A549 (cell line): ENCODE data around the gene HAS3. TPM values are rescaled to one million over a fixed set of nuclear protein-coding genes. Genes with fewer than 3 reads are reported as not detected.

Experiments
- ATAC-seq, 2 experiments: fragments of 200-7000 bp in 1 of 2; fragments of >200 bp in 1 of 2; cut with Nextera tagmentation in 1 of 2; cut with Tn5 transposase in 1 of 2; 3 replicates each; pipeline versions ENCODE4 v1.8.0 to v1.9.1; 2018 to 2020; ENCODE audit warnings: mild to moderate bottlenecking in 1 of 2, moderate library complexity in 1 of 2
- CTCF ChIA-PET: fragments of 300-600 bp; sonication (Branson Sonifier 250); formaldehyde crosslinking; extraction: SDS; loops from one replicate; lab custom pipeline; 2021; ENCODE audit warnings: antibody characterized with exemption, inconsistent platforms; lab: Yijun Ruan, JAX
- POLR2A ChIA-PET: fragments of 350-600 bp; formaldehyde crosslinking; extraction: SDS; loops from one replicate; lab custom pipeline; 2021; ENCODE audit warnings: antibody characterized with exemption, inconsistent platforms; lab: Yijun Ruan, JAX
- DNase-seq, 2 experiments: peaks; one replicate each; pipeline versions ENCODE4 v3.0.0 to v3.0.0-alpha.2; 2011 to 2016; ENCODE audit warnings: low read depth in 1 of 2, low spot score in 1 of 2
- FAIRE-seq: peaks from 2 replicates; lab custom pipeline; 2011; peaks lifted over from hg19 to GRCh38; lab: Jason Lieb, UNC
- H3K27ac ChIP-seq, 2 experiments: fragments of >200 bp; sonication (Bioruptor Twin); formaldehyde crosslinking; 3 replicates each; pipeline ENCODE4 v1.5.1; 2016 to 2017
- H3K4me1 ChIP-seq: fragments of >200 bp; sonication (Bioruptor Twin); formaldehyde crosslinking; 3 replicates; pipeline ENCODE4 v1.6.1; 2016
- H3K4me2 ChIP-seq: fragments of >200 bp; sonication (Bioruptor Twin); formaldehyde crosslinking; 3 replicates; pipeline ENCODE4 v1.6.1; 2016
- H3K4me3 ChIP-seq: fragments of >200 bp; sonication (Bioruptor Twin); formaldehyde crosslinking; 3 replicates; pipeline ENCODE4 v1.5.1; 2016
- H3K9me3 ChIP-seq: fragments of >200 bp; sonication (Bioruptor Twin); formaldehyde crosslinking; 3 replicates; pipeline ENCODE4 v1.6.1; 2016
- CHD4 ChIP-seq: fragments of 200-600 bp; sonication (generic); IDR thresholded peaks from 2 replicates; pipeline ENCODE4 v1.6.1; 2016; ENCODE audit warnings: antibody characterized with exemption, mild to moderate bottlenecking, borderline replicate concordance
- EHMT2 ChIP-seq: fragments of 200-600 bp; sonication (generic); IDR thresholded peaks from 2 replicates; pipeline ENCODE4 v1.6.1; 2016; ENCODE audit warnings: antibody characterized with exemption, low read depth, mild to moderate bottlenecking, moderate library complexity
- EP300 ChIP-seq, 2 experiments: fragments of >200 bp; sonication (Bioruptor Twin); formaldehyde crosslinking; IDR thresholded peaks; 2 replicates in 1 of 2; 3 replicates in 1 of 2; pipeline ENCODE4 v1.6.1; 2016 to 2017
- KDM5A ChIP-seq: fragments of 200-600 bp; sonication (generic); IDR thresholded peaks from 2 replicates; pipeline ENCODE4 v1.6.1; 2016; ENCODE audit warnings: antibody characterized with exemption, mild to moderate bottlenecking
- MYC ChIP-seq: IDR thresholded peaks from 2 replicates; pipeline ENCODE4 v1.6.1; 2012; ENCODE audit warnings: mild to moderate bottlenecking, inconsistent platforms, low read length, improper control_type of control experiment, borderline replicate concordance
- POLR2AphosphoS2 ChIP-seq: conservative IDR thresholded peaks from 2 replicates; pipeline ENCODE4 v1.6.1; 2012; ENCODE audit warnings: low read length, improper control_type of control experiment, inconsistent platforms
- RAD21 ChIP-seq, 2 experiments: fragments of >200 bp in 1 of 2; sonication (Bioruptor Twin) in 1 of 2; formaldehyde crosslinking in 1 of 2; IDR thresholded peaks in 1 of 2; conservative IDR thresholded peaks in 1 of 2; 2 replicates in 1 of 2; 3 replicates in 1 of 2; pipeline ENCODE4 v1.6.1; 2012 to 2018; ENCODE audit warnings: inconsistent platforms in 1 of 2
- RARB ChIP-seq: fragments of 250-450 bp; sonication (Bioruptor Pico); IDR thresholded peaks from 2 replicates; pipeline ENCODE4 v1.8.0; 2021; ENCODE audit warnings: mild to moderate bottlenecking, moderate library complexity
- SMC3 ChIP-seq: fragments of >200 bp; sonication (Bioruptor Twin); formaldehyde crosslinking; IDR thresholded peaks from 3 replicates; pipeline ENCODE4 v1.6.1; 2018; ENCODE audit warnings: inconsistent platforms
- TP53 ChIP-seq: fragments of 250-450 bp; sonication (Bioruptor Pico); IDR thresholded peaks from 2 replicates; pipeline ENCODE4 v1.5.0; 2021; ENCODE audit warnings: mild to moderate bottlenecking, moderate library complexity
- ZFP36 ChIP-seq: fragments of 450-650 bp; IDR thresholded peaks from 2 replicates; pipeline ENCODE4 v1.6.1; 2014; ENCODE audit warnings: borderline replicate concordance; ENCODE audit not compliant: partially characterized antibody
- WGBS: methylation state at CpG from one replicate; pipeline ENCODE4 v1.1.6; 2017; ENCODE audit errors: missing lambda C conversion rate; 5-methylcytosine and 5-hydroxymethylcytosine counted together
- polyA plus RNA-seq, 4 experiments: library from polyadenylated mRNA; depleted of rRNA in 3 of 4; stranded (reverse); fragments of >200 nt; fragmentation: RNase III in 1 of 4; extraction: RNeasy Plus Mini Kit Qiagen cat#74134 plus additional on column Dnase treatment in 1 of 4; gene quantifications; 2 replicates in 3 of 4; 3 replicates in 1 of 4; pipeline ENCODE4 v1.2.3, GENCODE V29; 2011 to 2017
- TF ChIP-seq, protein P1 (sequence below): fragments of 450-650 bp; IDR thresholded peaks from 2 replicates; pipeline ENCODE4 v1.6.1; 2014; ENCODE audit warnings: antibody characterized with exemption
- TF ChIP-seq, protein P2 (sequence below): IDR thresholded peaks from 2 replicates; pipeline ENCODE4 v1.6.1; 2012; ENCODE audit warnings: low read depth, borderline replicate concordance
- TF ChIP-seq, protein P3 (sequence below): IDR thresholded peaks from 2 replicates; pipeline ENCODE4 v1.6.1; 2012
- TF ChIP-seq, protein P4 (sequence below): fragments of >200 bp; sonication (Bioruptor Twin); formaldehyde crosslinking; IDR thresholded peaks from 3 replicates; pipeline ENCODE4 v1.5.1; 2016

The HAS3 gene
- polyA plus RNA-seq, 2 of the 4 experiments (the other 2 are of a cell fraction) = 9.1 to 12.4 TPM

DNA sequence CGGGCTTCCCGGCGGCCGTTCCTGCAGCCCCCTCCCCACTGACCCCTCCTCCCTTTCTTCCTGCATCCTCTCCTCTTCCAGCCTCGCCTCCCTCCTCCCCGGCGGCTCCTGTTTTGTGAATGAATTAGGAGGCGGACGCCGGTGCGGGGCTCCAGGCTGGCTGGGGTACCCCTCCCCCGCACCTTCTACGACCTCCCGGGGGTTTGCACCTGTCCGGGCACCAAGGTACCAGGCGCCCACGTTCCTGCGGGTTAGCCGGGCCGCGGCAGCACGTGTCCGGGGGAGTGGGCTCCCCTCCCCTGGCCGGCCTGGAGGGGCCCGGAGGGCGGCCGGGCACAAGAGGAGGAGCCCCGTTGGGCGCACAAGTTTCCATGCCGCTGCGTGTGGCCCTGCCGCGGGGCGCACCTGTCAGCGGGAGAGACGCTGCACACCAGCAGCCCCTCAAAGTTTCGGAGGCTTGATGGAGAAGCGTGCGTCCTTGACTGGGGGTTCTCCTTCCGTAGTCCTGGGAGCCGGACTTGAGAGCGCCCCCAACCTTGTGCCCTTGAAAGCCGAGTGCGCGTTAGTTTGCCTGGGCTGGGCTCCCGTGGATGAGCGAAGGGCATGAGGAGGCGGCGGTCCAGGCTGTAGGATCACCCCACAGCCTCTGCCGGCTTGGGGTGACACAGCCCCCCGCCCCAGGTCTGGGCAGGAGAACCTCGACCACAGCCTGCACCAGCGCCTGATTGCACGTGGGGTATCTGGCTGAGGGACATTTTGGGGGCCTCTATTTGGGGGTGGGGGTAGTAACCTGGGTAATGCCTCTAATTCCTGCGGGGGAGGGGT, 1.2 kb downstream of the HAS3 start:
- H3K4me1 ChIP-seq = peaks cover 27% of the 10 kb centered on the region

DNA sequence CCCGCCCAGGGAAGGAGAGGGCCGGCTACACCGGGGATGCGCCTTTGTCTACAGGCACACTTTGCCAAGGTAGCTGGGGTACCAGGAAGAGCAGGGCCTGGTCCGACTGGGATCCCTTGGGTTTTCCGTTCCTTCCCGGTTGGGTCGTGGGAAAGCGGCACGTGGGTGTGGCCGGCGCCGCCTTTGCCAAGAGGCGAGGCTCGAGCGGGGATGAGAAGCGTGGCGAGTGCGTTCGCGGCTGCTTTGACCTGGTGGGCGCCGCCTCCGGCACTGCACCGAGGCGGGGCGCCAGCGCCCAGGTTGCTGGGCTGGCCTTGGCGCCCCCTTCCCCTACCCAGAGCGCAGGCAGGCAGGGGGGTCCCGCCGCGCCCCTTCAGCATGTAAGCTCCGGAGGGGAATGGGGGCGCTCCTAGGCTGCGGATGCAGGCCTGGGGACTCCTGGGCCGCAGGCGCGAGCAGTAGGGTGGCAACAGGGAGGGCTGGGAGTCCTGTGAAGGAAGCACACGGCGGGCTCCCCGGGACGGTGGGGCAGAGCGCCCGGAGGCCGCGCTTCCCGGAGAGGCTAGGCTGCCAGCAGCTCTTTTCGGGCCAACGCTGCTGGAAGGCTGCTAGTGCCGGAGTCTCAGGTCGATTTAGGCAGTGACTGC, 2.0 kb downstream of the HAS3 start:
- TF ChIP-seq, protein P1, sequence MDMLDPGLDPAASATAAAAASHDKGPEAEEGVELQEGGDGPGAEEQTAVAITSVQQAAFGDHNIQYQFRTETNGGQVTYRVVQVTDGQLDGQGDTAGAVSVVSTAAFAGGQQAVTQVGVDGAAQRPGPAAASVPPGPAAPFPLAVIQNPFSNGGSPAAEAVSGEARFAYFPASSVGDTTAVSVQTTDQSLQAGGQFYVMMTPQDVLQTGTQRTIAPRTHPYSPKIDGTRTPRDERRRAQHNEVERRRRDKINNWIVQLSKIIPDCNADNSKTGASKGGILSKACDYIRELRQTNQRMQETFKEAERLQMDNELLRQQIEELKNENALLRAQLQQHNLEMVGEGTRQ = no peak
- TF ChIP-seq, protein P2, sequence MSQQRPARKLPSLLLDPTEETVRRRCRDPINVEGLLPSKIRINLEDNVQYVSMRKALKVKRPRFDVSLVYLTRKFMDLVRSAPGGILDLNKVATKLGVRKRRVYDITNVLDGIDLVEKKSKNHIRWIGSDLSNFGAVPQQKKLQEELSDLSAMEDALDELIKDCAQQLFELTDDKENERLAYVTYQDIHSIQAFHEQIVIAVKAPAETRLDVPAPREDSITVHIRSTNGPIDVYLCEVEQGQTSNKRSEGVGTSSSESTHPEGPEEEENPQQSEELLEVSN = 0 out of 2 replicates have a peak, but pooled peaks have one; percentile 28
- TF ChIP-seq, all 56 proteins: peak for 1
- ChIA-PET CTCF (interaction anchor here (0.6 to 24.8 kb wide), 9 partner anchors 10 to 517 kb away, joined by 3 to 503 read pairs (median 4); no protein-coding TSS in a partner anchor), POLR2A (no interaction called here)
- H3K4me2 ChIP-seq = peak overlapping the region; percentile 84
- FAIRE-seq (no peak), ATAC-seq (peak in 1 of 2 experiments; percentile 7; a peak in 3 of 6 replicates), DNase-seq (peak in 1 of 2 experiments; percentile 25)
- H3K4me1 ChIP-seq = peaks cover 26% of the 10 kb centered on the region
- H3K27ac ChIP-seq = peak overlapping the region; percentile 88 to 94
- H3K4me3 ChIP-seq = peak overlapping the region; percentile 91
- WGBS = 62% methylated on average over 44 of the region's 52 CpGs
- H3K9me3 ChIP-seq = no peaks in the 10 kb centered on the region

More for the DNA sequence above, 1.2 kb downstream of the HAS3 start:
- no peaks in the 10 kb centered on the region for H3K9me3 ChIP-seq
- DNase-seq (peak in 1 of 2 experiments; percentile 36), FAIRE-seq (no peak), ATAC-seq (peak; percentile 37 to 38; a peak in 5 of 6 replicates)
- peak overlapping the region; percentile 84 for H3K4me2 ChIP-seq
- ChIA-PET POLR2A (interaction anchor here (0.6 to 1.7 kb wide), 7 partner anchors 9 to 66 kb away, joined by 3 to 10 read pairs (median 4); no protein-coding TSS in a partner anchor), CTCF (interaction anchor here (0.7 to 24.8 kb wide), 23 partner anchors 9 to 360 kb away, joined by 3 to 503 read pairs (median 6); no protein-coding TSS in a partner anchor)
- 2% methylated on average over 24 of the region's 55 CpGs for WGBS
- peak overlapping the region; percentile 88 to 94 for H3K27ac ChIP-seq
- peak overlapping the region; percentile 91 for H3K4me3 ChIP-seq
- no peak; the same call in 2 of the 3 replicates for TF ChIP-seq SMC3
- no peak for TF ChIP-seq CHD4
- no peak for TF ChIP-seq EP300 (IDR thresholded peaks at IDR 0.05)
- TF ChIP-seq TP53 (CRISPR knock-in tag) = no peak
- TF ChIP-seq, protein P3, sequence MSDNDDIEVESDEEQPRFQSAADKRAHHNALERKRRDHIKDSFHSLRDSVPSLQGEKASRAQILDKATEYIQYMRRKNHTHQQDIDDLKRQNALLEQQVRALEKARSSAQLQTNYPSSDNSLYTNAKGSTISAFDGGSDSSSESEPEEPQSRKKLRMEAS = peak; percentile 21; the same call in 1 of the 2 replicates
- no peak for TF ChIP-seq EHMT2
- TF ChIP-seq KDM5A = no peak
- no peak for TF ChIP-seq RARB (CRISPR knock-in tag)
- TF ChIP-seq, protein P4, sequence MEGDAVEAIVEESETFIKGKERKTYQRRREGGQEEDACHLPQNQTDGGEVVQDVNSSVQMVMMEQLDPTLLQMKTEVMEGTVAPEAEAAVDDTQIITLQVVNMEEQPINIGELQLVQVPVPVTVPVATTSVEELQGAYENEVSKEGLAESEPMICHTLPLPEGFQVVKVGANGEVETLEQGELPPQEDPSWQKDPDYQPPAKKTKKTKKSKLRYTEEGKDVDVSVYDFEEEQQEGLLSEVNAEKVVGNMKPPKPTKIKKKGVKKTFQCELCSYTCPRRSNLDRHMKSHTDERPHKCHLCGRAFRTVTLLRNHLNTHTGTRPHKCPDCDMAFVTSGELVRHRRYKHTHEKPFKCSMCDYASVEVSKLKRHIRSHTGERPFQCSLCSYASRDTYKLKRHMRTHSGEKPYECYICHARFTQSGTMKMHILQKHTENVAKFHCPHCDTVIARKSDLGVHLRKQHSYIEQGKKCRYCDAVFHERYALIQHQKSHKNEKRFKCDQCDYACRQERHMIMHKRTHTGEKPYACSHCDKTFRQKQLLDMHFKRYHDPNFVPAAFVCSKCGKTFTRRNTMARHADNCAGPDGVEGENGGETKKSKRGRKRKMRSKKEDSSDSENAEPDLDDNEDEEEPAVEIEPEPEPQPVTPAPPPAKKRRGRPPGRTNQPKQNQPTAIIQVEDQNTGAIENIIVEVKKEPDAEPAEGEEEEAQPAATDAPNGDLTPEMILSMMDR = peak; percentile 8; the same call in 1 of the 3 replicates
- TF ChIP-seq RAD21 (conservative IDR thresholded peaks at IDR 0.05 in 1 of 2, IDR thresholded peaks at IDR 0.05 in 1 of 2) = 0 out of 5 replicates have a peak, but pooled peaks of 1 of the 2 experiments have one; percentile 2
- TF ChIP-seq MYC = no peak
- no peak for TF ChIP-seq POLR2AphosphoS2
- no peak for TF ChIP-seq ZFP36
- TF ChIP-seq, all 56 proteins: peak for 3
